HUES6 (cell line): ENCODE data around the gene SIL1.
A peak's percentile ranks its signal among the peaks of the same experiment; 100 is the strongest.
"Not testable (repeated sequence)": the region's sequence is repeated elsewhere in the genome, so short reads cannot be mapped to it uniquely, and the experiment has no call there.

Source experiments
- H3K27ac ChIP-seq: 2 replicates; pipeline ENCODE4 v1.7.0; 2013; ENCODE audit warnings: low read depth, mild to moderate bottlenecking, low read length, inconsistent platforms
- H3K27me3 ChIP-seq: 2 replicates; pipeline ENCODE4 v1.6.1; 2013; ENCODE audit warnings: low read length; ENCODE audit not compliant: control insufficient read depth, insufficient read depth
- H3K36me3 ChIP-seq: 2 replicates; pipeline ENCODE4 v1.6.1; 2013; ENCODE audit warnings: low read length; ENCODE audit not compliant: control insufficient read depth, insufficient read depth
- H3K4me1 ChIP-seq: 2 replicates; pipeline ENCODE4 v1.6.1; 2013; ENCODE audit warnings: low read length; ENCODE audit not compliant: control insufficient read depth, insufficient read depth
- H3K4me3 ChIP-seq: 2 replicates; pipeline ENCODE4 v1.5.1; 2013; ENCODE audit warnings: low read depth, low read length
- H3K9ac ChIP-seq: one replicate; pipeline ENCODE4 v1.6.1; 2013; ENCODE audit warnings: mild to moderate bottlenecking, low read length
- H3K9me3 ChIP-seq: 2 replicates; pipeline ENCODE4 v1.6.1; 2013; ENCODE audit warnings: low read depth, low read length; ENCODE audit not compliant: control insufficient read depth, insufficient read depth

Gene SIL1

DNA sequence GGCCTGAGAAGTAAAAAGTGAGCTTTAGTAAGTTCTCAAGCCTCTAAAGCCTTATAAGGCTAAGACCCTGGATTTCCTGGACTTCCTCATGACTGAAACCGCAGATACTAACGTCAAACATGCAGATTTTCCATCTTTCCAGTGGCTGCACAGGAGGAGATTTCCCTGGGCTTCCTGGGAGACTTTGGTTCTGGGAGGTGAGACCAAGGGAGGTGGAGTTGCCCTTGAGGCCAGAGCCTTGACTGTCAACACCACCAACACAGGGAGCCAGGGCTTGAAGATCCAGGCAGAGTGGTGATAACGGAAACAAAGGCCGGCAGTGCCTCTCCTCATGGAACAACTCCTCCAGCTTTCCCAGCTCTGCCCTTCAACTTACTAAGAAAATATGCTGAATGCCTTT is 178.3 kb downstream of the SIL1 start:
- no peaks in the 10 kb centered on the region for H3K9me3 ChIP-seq
- H3K9ac ChIP-seq = no peak overlapping the region
- H3K27ac ChIP-seq = no peak overlapping the region
- no peaks in the 10 kb centered on the region for H3K36me3 ChIP-seq
- no peaks in the 10 kb centered on the region for H3K27me3 ChIP-seq
- H3K4me3 ChIP-seq = no peak overlapping the region
- H3K4me1 ChIP-seq = no peaks in the 10 kb centered on the region

DNA sequence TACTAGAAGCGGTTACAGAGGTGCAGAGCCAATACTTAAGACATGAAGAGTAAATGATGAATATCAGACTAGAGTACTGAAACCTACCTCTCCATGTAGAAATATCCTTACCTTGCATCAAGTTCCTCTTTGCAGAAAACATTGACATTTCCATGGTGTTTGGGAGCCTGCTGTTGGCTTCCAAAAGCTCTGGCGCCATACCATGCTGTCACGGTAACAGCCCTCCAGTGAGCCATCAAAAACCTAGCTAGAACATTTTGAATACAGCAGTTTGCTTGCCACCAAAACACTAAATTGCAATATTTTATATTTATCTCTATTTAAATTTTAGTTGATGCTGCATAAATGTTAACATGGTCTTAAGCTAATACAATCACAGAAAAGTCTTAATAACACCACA is 179.0 kb downstream of the SIL1 start:
- no peaks in the 10 kb centered on the region for H3K4me1 ChIP-seq
- no peaks in the 10 kb centered on the region for H3K36me3 ChIP-seq
- H3K27ac ChIP-seq = no peak overlapping the region
- H3K27me3 ChIP-seq = no peaks in the 10 kb centered on the region
- H3K9ac ChIP-seq = no peak overlapping the region
- no peak overlapping the region for H3K4me3 ChIP-seq
- H3K9me3 ChIP-seq = no peaks in the 10 kb centered on the region

DNA sequence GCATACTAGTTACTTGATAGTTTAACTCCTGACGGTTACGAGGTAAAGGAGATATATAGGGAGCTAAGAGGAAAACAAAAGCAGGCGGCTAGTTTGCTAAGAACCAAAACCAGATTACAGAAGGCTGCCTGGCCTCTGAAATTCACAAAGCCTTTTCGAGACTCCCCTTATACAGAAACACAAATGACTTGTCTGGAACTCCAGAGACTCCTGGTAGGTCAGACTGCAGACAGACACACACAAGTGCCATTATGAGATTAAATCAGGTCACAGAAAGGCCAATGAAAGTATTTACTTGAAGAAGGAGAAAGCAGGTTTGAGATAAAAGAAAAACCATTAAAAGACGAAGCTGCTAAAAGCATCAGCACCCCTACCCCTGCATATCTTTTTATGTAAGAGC is 180.5 kb downstream of the SIL1 start:
- no peaks in the 10 kb centered on the region for H3K36me3 ChIP-seq
- no peaks in the 10 kb centered on the region for H3K4me1 ChIP-seq
- H3K9ac ChIP-seq = no peak overlapping the region
- H3K9me3 ChIP-seq = no peaks in the 10 kb centered on the region
- no peaks in the 10 kb centered on the region for H3K27me3 ChIP-seq
- no peak overlapping the region for H3K27ac ChIP-seq
- H3K4me3 ChIP-seq = no peak overlapping the region

DNA sequence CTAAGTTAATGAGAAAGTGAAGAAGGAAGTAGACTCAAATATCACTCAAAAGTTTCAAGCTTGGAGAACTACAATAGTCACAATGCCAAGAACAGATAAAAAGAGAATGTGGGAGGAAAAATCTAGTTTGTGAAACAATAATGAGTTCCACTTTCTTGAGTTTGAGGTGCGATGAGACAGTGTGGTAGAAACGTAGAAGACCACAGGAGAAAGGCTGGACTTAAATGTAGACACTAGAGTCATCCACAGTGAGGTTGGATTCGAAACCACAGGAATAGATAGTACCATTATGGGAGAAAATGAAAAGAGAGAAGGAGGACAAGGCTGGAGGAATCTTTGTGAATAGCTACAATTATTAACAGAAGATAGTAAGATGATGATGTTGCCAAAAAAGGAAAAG is 182.0 kb downstream of the SIL1 start:
- Histone ChIP-seq H3K9me3 (no peaks in the 10 kb centered on the region), H3K4me1 (peaks cover 7% of the 10 kb centered on the region), H3K9ac (no peak overlapping the region), H3K27me3 (no peaks in the 10 kb centered on the region), H3K4me3 (no peak overlapping the region), H3K27ac (no peak overlapping the region), H3K36me3 (no peaks in the 10 kb centered on the region)

DNA sequence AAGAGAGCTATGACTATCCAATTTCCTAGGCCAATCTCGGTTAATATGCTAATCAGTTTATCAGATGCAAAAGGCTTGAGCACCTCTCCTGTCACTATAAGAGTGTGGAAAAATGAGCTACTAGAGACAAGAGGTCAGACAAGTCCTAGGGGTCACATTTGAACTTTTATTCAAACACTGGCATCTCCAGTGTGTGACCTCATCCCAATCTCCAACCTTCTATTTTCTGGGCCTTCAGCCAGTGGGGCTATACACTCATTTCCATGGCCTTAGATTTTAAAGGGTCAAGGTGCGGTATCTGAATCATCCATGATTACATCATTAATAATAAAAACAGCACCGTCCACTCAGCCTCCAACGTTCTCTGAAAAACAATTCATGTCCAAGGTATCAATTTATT is 183.4 kb downstream of the SIL1 start:
- no peak overlapping the region for H3K9ac ChIP-seq
- H3K36me3 ChIP-seq = no peaks in the 10 kb centered on the region
- H3K27ac ChIP-seq = no peak overlapping the region

DNA sequence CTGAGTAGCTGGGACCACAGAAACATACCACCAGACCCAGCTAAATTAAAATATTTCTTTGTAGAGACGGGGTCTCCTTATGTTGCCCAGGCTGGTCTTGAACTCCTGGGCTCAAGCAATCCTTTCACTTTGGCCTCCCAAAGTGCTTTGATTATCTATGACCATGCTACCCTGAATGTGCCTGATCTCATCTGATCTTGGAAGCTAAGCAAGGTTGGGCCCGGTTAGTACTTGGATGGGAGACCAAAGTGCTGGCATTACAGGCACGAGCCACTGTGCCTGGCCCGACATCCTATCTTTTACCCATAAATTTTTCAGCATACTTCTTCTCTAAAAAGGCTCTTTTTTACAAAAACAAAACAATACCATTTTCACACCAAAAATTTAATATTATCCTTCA is 186.0 kb downstream of the SIL1 start:
- Histone ChIP-seq H3K27me3 (no peaks in the 10 kb centered on the region), H3K27ac (no peak overlapping the region), H3K9me3 (no peaks in the 10 kb centered on the region), H3K9ac (no peak overlapping the region), H3K4me3 (no peak overlapping the region), H3K4me1 (peaks cover 7% of the 10 kb centered on the region), H3K36me3 (no peaks in the 10 kb centered on the region)

More for the DNA sequence above, 183.4 kb downstream of the SIL1 start:
- Histone ChIP-seq H3K4me3 (no peak overlapping the region), H3K4me1 (peaks cover 7% of the 10 kb centered on the region), H3K9me3 (no peaks in the 10 kb centered on the region), H3K27me3 (no peaks in the 10 kb centered on the region)

DNA sequence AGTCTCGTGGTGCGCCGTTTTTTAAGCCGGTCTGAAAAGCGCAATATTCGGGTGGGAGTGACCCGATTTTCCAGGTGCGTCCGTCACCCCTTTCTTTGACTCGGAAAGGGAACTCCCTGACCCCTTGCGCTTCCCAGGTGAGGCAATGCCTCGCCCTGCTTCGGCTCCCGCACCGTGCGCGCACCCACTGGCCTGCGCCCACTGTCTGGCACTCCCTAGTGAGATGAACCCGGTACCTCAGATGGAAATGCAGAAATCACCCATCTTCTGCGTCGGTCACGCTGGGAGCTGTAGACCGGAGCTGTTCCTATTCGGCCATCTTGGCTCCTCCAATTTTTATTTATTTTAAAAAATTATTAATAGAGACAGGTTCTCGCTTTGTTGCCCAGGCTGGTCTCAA is 187.0 kb downstream of the SIL1 start:
- peak overlapping the region; percentile 78 for H3K9ac ChIP-seq
- not testable (repeated sequence) for H3K27ac ChIP-seq, H3K27me3 ChIP-seq, H3K36me3 ChIP-seq, H3K9me3 ChIP-seq, H3K4me1 ChIP-seq
- peak overlapping the region; percentile 59 for H3K4me3 ChIP-seq

DNA sequence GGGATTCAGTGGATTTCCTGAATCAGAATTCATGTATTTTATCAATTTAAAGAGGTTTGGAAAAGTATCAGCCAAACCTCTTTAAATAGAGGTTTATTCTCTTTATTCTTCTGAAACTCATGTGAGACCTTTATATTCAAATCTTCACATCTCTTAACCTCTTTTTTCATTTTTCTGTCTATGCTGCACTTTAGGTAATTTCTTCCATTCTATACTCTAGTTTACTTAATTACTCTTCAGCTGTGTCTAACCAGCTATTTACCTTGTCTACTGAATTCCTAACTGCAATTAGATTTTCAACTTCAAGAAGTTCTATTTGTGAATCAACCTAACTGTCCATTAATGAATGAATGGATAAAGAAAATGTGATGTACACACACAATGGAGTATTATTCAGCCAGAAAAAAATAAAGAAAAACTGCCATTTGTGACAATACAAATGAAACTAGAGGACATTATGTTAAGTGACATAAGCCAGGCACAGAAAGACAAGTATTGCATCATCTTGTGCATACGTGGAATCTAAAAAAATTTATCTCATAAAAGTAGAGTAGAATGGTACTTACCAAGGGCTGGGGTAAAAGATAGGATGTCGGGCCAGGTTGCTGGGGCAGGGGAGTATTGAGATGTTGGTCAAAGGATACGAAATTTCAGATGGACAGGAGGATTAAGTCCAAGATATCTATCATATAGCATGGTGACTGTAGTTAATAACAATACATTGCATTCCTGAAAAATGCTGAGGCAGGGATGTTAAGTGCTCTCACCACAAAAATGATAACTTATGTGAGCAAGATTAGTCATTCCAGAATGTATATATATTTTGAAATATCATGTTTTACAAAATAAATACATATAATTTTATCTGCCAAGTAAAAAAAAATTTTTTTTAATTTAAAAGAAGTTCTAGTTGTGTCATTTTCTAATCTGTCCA is 193.5 kb downstream of the SIL1 start:
- H3K9ac ChIP-seq = no peak overlapping the region
- no peaks in the 10 kb centered on the region for H3K9me3 ChIP-seq
- H3K36me3 ChIP-seq = no peaks in the 10 kb centered on the region
- H3K4me3 ChIP-seq = no peak overlapping the region
- H3K4me1 ChIP-seq = no peaks in the 10 kb centered on the region
- no peaks in the 10 kb centered on the region for H3K27me3 ChIP-seq
- no peak overlapping the region for H3K27ac ChIP-seq

DNA sequence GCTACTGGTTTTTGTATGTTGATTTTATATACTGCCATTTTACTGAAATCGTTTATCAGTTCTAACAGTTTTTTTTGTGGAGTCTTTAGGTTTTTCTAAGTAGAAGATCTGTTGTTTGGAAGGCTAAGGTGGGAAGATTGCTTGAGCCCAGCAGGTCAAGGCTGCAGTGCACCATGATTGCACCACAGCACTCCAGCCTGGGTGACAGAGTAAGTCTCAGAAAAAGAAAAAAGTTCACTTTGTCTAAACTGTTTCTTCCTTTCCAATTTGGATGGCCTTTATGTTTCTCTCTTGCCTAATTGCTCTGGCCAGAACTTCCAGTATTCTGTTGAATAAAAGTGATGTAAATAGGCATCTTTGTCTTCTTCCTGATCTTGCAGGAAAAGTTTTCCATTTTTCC is 198.5 kb downstream of the SIL1 start:
- no peak overlapping the region for H3K9ac ChIP-seq
- no peaks in the 10 kb centered on the region for H3K4me1 ChIP-seq
- peaks cover 3% of the 10 kb centered on the region; the same call in 1 of the 2 replicates for H3K9me3 ChIP-seq
- H3K27ac ChIP-seq = no peak overlapping the region
- H3K4me3 ChIP-seq = no peak overlapping the region
- no peaks in the 10 kb centered on the region for H3K27me3 ChIP-seq
- no peaks in the 10 kb centered on the region for H3K36me3 ChIP-seq

DNA sequence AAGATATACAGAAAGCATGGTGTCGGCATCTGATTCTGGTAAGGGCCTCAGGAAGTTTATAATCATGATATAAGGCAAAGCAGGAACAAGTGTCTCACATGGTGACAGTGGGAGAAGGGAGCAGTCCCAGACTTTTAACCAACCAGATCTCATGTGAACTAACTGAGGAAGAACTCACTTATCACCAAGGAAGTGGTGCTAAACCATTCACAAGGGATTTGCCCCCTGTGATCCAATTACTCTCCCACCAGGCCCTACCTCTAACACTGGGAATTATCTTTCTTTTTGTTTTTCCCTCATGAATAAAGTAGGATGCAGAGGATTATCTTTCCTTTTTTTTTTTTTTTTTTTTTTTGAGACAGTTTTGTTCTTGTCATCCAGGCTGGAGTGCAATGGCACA is 199.6 kb downstream of the SIL1 start:
- no peak overlapping the region for H3K27ac ChIP-seq
- H3K9ac ChIP-seq = no peak overlapping the region
- no peaks in the 10 kb centered on the region for H3K4me1 ChIP-seq
- H3K4me3 ChIP-seq = no peak overlapping the region
- no peaks in the 10 kb centered on the region for H3K27me3 ChIP-seq
- H3K9me3 ChIP-seq = peaks cover 3% of the 10 kb centered on the region; the same call in 1 of the 2 replicates
- H3K36me3 ChIP-seq = no peaks in the 10 kb centered on the region

DNA sequence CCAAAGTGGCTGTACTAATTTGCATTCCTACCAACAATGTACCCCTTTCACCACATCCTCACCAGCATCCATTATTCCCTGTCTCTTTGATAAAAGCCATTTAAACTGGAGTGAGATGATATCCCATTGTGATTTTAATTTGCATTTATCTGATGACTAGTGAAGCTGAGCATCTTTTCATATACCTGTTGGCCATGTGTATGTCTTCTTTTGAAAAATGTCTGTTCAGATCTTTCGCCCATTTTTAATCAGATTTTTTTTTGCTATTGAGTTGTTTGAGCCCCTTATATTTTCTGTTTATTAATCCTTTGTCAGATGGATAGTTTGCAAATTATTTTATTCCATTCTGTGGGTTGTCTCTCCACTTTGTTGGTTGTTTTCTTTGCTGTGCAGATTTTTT is 202.0 kb downstream of the SIL1 start:
- Histone ChIP-seq H3K4me1 (no peaks in the 10 kb centered on the region), H3K9me3 (peaks cover 3% of the 10 kb centered on the region; the same call in 1 of the 2 replicates), H3K9ac (no peak overlapping the region), H3K27ac (no peak overlapping the region), H3K36me3 (no peaks in the 10 kb centered on the region), H3K4me3 (no peak overlapping the region), H3K27me3 (no peaks in the 10 kb centered on the region)
